HG03469 (cell line): Measurements from ENCODE around the gene WSCD2.

Experiments
- ATAC-seq: cut with Tn5 transposase; IDR thresholded peaks from one replicate; pipeline ENCODE4 v1.9.1; 2021; ENCODE audit warnings: mild to moderate bottlenecking, moderate library complexity, moderate number of reproducible peaks; ENCODE audit not compliant: unreplicated experiment

WSCD2 gene

DNA sequence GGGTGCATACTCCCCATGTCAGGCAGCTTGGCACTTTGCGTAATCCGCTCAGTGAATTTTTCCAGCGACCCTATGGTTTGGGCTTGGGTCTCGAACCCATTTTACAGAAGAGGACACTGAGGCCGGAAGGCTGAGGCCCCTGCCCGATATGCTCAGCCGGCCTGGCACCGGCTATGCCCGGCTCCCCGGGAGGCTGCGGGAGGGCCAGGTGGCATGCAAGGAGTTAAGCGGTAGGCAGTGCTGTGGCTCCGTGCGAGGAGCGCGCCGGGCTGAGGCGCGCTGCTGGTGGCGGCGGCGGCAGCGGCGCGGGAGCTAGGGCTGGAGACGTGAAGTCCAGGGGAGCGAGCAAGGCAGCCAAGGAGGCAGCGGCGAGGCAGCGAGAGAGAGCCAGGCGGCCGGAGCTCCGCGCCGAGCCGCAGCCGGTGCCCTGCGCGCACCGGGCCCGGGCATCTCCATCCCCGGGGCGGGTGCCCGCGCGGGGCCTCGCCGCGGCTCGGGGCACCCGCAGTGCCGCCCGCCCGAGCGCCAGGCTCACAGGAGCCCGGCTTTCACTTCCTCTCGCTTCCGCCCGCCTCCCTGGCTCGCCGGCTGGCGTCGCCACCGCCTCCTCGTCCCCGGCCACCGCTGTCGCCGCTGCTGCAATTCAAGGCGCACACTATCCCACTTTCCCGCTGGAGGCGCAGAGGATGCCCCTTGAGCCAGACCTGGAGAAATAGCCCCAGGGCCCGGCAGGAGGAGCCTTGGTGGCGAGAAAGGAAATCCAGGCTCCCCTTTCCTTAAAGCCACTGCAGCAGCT lies at the start of gene WSCD2:
Gene WSCD2, plus strand, starts transcription at position 272 of the 796 bp plus-strand sequence. CDS start 66,545 bp downstream, outside the sequence.
- ATAC-seq = no peak

DNA sequence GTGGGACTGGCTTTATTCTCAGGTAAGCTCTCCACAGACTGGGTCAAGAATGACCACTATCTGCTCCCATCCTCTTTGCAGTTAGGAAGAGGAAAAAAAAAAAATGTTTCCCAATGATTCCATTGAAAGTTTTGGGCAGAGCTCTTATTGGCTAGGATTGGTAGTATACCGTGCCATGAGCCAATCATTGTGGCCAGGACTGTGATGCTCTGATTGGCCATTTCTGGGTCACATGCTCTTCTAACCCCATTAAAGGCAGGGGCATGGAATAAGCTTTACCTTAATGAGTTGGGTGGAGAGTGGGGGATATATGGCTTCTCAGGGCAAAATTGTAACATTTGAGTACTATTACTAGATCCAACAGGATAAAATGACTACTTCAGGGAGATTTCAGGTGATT lies 49.4 kb upstream of the WSCD2 start:
- ATAC-seq = no peak

DNA sequence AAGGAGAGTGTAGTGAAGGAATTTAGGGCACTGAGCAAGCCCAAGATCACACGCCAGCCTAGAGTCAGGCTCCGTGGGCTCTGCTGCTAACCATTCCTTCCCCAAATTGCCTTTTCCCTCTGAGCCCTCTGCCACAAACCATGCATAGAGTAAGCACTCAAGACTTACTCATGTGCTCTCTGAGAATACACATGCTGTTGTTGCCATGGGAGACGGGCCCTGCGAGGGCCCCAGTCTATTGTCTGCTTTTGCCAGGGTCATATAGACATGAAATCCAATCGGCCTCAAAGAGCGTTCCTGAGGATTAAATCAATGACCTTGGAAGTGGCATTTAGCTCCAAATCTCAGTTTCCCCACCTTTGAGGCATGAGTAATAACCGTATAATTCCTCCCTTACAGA lies 48.7 kb upstream of the WSCD2 start:
- ATAC-seq = no peak

DNA sequence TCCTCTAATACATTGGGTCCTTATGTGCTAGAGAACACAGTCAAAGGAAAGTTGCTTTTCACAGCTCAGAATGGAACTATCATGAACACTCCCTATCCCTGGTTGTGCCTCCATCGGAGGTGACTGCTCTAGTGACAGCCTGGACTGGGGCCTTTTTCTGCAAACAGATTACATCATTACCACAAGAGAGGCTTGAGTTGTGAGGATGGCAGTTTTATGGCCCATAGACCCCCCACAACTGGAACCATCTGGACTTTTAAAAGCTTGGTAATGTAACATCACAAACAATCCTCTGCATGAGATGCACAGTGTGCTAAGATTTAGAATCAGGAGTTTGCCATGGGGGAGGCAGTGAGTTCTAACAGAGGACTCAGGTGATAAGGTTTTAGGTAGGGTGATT lies 46.6 kb upstream of the WSCD2 start:
- ATAC-seq = no peak

DNA sequence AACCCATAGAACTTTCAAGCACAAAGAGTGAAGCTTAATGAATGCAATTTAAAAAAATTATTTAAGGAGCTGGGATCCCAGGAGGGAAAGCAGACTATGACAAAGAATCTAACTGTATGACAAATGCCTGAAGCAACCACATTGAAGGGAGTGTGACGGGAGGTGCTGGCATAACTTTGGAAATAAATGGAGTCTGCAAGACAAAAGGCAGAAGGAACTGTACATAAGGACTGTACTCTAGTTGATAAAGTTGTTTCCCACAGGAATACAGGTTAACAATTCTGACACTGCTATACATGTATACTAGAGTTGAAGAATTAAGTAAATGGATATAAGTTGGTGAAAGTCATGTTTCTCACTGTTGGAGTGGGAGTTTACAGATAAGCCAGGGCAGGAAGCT lies 41.2 kb upstream of the WSCD2 start:
- no peak for ATAC-seq

DNA sequence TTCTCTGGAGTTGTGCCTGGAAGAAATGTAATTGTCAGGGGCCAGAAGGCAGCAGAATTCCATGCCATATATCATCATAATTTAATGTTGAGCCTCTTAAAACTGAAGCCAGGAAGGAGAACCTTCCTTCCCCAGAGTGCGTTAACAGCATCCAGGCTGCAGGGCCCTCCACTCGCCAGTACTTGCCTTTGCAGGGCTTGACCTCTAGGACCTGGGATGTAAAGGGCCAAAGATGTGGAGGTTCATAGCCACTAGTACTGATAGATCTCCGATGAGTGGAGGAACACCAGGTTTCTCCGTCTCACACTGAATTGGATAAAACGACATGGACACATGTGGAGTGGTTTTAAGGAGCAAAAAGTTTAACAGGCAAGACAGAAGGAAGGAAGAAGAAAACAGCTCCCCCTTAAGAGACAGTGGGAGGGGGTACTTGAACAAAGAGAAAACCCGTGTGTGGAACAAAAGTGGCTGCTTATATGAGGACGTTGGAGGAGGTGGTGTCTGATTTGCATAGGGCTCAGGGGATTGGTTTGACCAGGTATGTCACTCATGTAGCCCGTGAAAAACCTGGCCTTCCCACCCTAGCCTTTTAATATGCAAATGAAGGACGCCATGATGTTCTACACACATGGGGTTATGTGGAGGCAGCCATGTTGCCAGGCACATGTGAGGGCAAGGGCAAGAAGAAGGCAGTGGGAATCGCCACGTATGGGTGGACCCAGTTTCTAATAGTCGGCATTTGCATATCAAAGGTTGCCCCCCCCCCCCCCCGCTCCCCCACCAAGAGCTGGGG lies 38.8 kb upstream of the WSCD2 start:
- ATAC-seq = no peak

DNA sequence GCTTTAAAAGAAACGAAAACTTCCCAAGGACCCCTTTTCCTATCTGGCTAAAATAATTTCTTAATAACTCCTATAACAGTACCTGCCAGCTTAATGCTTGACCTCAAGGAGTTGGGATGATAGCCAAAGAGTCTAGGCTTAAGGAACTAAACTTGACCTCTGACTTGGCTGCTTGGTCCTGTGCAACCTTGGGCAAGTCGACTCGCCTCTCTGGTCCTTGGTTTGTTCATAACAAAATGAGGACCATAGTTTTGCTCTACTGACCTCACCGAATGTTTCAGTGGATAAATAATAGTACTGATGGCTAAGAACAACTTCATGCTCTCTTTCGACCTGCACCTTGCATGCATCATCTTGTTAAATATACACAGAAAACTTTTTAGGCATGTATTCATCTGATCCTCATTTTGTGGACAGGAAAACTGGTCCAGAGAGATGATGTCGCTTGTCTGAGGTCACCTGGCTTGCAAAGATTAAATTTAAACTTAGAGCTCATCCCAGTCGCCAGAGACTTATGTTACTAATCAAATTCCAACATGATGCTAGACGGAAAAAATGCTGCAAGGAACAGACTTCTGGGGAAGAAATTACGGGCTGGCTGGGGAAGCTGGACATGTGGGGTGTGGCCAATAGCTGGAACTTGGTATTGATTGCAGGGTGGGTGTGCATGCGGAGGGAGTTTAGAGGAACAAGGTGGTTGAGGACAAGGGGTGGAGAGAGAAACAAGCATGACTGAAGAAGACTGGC lies 38.0 kb upstream of the WSCD2 start:
- ATAC-seq = no peak

DNA sequence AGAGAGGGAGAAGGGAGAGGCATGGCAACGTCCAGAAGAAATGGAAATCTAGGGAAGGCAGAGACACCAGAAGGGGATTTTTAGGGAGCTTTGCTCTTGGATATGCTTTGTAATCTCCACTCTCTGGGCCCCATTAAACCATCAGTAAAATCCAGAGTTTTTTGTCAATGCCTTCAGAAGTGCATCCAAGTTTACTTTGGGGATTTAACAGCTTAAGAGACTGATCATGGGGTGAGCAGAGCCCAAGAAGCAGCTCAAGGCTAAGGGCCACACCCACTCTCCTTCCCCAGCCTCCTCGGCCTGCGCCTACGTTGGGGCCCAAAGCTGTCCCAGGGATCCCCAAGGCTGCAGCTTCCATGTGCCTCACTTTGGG lies 37.4 kb upstream of the WSCD2 start:
- no peak for ATAC-seq

DNA sequence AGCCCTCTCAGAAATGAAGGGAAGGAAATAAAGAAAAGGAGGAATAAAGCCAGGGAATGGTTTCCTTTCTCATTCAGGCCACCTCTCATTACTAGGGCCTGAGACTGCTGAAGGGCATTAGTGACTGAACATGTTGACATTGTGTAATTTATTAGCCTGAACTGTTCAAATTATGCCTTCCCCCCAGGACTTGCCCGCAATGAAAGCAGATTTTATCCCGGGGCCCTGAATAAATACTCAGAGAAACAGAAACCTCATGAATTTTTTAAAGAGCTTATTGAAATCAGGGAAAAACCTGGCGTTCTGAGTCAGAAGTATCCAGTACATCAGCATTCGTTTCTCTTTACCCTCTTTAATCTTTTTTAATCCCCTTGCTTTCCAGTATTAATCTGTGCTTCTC lies 35.9 kb upstream of the WSCD2 start:
- no peak for ATAC-seq

DNA sequence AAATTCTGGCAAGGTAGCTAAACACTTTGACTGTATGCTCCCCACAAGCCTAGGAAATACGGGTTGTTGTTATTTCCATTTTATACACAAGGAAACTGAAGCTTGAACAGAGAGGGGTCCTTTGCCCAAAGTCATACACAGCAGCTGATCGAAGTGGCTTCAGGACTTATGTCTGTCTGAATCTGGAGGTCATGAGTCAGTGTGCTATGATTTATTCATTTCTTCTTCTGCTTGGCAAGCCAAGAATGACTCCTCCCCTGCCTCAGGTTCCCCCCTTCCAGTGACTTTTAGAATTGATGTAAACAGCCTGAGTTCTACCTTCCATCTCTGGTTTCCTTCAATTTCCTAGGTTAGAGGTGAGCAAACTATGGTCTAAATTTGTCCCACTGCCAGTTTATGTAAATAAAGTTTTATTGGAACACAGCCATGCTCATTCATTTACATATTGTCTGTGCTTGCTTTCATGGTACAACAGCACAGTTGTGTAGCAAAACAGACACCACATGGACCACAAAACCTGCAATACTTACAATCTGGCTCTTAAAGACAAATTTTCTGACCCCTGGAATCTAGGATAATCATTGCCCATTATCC lies 34.9 kb upstream of the WSCD2 start:
- ATAC-seq = no peak

DNA sequence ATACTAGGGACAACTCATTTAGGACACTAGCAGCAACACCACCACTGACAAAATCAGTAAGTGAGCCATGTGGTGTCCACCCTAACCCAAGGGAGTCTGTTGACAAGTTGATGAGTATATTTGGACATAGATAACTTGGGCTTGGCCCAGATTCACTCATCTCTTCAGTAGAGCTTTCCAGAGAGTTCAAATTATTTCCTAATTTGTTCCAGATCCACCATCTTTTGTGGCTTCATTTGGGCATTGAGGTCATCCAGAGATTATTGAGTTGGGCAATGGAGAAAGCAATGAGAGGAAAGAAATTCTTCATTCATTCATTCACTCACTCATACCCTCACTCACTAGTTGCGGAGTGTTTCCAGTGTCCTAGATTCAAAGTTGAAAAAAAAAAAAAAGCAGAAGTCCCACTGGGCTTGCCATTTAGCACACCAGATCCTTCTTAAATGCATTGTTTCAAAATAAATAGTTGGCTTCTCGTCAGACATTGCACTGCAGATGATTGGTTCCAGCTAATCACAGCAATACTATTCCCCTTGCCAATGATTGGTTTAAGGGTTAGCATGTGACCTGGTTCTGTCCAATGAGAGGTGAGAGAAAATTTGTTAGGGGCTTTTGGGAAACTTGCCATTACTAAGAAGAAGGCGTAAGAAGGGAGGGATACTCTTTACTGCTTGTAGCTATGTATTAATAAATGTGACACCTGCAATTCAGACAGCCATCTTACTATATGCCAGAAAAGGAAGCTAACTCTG lies 31.8 kb upstream of the WSCD2 start:
- ATAC-seq = no peak

DNA sequence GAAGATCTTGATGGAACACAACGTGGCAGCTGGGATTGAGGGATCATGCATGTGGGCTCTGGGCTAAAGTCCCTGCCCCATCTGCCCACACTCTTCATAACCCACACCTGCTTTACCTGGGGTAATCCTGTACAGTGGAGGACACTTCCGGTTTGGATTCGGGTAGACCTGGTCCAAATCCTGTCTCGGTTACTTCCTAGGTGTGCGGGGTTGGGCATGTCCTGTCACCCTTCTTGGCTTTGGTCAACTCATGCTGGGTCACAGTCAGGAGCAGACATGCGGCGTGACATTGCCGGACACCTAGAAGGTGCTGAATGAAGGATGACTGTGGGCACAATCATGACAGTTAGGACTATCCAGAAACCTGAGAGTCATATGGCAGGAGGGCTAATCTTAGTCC lies 30.7 kb upstream of the WSCD2 start:
- no peak for ATAC-seq

DNA sequence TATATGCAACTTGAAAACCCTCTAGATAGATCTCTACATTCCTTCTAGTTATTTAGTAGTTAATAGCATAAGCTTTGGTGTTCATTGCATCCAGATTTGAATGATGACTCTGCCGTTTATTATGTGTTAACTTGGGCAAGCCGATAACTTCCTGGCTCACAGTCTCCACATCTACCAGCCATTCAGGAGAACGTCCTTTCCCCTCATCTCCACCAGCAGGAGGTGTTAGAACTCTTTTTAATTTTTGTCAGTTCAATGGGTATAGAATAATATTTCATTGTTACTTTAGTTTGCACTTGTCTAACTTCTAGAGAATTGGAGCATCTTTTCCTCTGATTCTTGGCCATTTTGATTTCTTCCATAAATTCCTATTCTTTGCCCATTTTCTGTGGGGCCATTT lies 30.0 kb upstream of the WSCD2 start:
- no peak for ATAC-seq

DNA sequence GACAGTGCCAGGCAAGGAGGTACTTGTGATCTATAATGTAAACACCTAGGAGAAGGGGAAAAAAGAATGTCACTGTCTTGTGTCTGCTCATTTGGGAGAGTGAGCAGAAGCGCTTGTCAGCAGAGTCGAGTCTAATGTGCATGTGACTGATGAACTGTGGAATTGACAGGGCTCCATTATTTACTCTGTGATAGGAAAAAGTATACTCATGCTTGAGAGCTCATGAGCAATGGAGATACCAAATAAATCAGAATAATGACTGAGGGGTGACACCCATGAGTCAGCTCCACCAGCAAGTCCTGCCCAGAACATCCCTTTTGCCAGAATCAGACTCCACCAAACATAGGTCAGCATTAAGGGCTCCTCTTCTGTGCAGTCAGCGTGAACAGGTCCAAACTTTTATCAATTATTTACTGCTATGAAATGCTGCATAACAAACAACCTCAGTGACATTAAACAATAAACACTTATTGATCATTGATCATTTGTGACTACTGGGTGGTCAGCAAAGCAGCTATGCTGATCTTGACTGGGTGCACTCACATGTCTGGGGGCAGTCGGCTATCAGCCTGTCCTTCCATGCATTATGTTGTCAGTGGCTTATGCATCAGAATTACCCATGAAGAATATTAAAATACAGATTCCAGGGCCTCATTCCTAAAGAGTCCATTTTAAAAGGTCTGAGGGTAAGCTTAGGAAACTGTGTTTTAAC lies 29.2 kb upstream of the WSCD2 start:
- ATAC-seq = no peak

DNA sequence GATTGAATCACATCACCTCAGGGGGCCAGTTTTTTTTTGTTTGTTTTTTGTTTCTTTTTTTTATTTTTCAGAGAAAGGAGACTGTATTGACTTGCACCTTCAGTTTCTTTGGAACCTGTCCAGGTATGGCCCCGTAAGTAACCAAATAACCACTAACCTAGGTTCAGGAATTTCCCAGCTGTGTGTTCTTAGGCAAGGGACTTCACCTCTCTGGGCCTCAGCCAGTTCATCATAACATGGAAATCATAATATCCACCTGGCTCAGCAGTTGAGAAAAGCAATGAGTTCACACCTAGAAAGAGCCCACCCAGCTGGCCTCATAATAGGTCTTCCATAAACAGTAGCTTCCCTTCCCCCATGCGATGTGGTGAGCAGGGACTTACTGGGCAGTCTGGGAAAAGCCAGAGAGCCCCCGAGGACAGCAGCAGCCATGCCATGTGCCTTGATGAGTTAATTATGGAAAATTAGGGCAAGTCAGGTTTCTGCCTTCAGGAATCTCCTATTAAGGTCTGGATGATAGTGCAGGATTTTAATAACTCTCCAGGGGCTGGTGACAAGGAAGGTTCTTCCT lies 27.4 kb upstream of the WSCD2 start:
- ATAC-seq = no peak

DNA sequence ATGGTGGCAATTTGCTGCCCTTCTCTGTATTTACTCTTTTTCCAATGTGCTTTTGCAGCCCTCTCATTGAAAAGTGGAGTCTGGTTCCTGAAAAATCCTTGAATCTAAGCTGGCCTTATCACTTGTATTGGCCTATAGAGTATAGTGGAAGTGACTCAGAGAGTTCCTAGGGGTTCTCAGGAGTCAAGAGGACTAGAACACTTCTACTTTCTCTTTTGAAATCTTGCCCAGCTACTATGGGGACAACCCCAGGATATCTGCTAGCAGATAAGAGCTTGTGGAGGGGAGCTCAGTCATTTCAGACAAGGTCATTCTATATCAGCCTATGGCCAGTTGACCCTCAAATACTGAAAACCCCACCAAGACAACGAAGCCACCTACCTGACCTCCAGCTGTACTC lies 26.7 kb upstream of the WSCD2 start:
- no peak for ATAC-seq

DNA sequence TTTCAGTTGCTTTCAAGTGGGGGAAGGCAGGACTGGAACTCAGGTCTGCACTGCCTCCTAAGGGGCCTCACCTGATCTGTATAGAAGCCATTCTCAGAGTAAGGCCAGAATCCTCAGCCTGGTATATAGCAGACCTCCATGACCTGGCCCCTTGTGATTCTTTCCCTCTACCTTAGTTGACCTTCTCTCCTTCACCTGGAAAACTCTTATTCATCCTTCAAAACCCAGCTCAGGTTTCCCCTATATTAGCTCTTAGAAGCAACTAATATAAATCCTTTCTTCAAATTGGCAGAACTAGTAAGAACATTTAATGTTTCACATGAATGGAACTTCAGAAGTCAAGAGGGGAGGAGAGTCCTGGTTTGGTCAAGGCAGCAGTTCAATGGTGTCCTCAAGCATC lies 26.0 kb upstream of the WSCD2 start:
- ATAC-seq = no peak

DNA sequence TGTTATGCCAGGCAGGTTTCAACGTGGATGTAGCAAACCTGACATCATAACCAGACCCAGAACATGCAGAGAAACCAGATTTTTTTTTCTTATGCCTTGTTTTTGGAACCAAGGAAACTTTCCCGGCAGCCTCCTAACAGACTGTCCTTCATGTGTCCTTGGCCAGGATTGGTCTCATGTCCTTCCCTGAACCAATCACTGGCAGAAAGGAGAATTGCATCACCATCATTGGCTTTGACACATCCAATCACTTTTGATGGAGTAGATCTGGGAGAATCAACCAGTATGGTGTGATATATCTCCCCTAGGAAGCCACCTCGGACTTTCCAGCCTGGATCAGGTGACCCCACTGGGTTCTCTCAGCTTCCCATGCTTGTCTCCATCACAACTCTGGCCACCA lies 25.6 kb upstream of the WSCD2 start:
- ATAC-seq = no peak

DNA sequence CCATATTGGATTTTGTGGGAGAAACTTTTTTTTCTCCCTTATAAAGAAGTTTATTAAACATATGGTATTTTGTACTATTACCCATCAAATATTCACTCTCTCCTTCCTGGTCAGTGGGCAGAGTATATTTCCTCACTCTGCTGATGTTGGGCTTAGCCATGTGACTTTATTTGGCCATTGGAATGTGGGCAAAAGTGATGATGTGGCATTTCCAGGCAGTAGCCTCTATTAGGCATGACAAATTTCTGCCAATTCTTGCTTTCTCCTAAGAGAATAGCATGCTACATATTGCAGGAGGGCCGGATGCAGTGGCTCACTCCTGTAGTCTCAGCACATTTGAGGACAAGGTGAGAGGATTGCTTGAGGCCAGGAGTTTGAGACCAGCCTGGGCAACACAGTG lies 24.4 kb upstream of the WSCD2 start:
- ATAC-seq = no peak

DNA sequence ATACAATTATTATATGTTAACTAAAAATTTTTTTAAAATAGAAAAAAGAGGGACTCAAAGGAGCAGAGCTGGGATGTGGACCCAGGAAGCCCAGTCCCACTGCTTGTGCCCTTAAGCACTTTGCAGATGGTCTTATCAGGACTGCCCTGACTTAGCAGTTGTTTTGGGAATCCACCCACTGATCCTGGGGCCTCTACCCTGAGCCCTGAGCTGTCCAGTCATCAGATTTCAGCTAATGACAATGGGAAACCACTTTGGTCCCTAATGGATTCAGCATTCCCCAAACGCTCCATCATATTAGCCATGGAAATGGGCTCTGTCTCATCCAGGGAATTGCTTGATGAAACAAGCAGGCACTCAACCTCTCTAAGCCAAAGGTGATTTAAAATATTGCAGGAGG lies 22.5 kb upstream of the WSCD2 start:
- no peak for ATAC-seq
